ENCODE measurements around the gene PTPRN2.

The PTPRN2 gene

DNA sequence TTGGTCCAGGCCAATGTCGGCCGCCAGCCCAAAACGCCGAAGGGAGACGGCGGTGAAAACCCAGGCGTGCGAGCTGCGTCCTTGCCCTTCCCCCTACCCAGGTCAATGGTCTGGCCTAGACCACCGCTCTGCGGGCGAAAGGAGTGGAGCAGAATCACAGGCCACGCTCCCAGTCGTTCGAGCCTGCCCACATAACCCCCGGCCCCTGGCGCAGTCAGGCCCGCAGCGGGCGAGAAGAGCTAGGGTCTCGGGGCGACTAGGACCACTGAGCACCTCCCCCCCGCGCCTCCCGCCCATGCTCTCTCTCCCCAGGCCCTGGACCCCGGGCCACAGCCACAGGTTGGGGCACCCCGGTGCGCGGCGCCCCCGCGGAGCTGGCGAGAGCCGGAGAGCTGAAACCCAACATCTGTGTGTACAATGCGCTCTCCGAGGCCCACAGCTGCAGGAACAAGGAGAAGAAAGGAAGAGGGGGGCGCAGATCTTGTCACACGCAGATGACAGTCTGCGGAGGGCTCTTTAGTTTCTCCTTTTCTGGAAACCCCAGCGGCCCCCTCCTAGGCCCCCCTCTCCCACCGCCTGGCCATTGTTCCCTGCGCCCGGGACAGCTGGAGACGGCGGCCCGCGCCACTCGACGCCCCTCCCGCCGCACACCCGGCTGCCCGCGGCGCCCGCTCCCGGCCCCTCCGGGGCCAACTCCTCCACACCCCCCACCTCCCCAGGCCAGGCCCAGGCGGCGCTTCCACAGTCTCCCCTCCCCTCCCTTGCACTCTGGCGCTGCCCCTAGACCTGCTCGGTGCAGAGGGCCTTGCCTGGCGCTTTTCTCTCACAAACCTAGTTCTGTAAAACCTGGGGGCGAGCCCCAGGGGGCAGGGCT lies 895.8 kb downstream of the PTPRN2 start:
- peak in 2 of 3 experiments; percentile 90 to 94 for DNase-seq

DNA sequence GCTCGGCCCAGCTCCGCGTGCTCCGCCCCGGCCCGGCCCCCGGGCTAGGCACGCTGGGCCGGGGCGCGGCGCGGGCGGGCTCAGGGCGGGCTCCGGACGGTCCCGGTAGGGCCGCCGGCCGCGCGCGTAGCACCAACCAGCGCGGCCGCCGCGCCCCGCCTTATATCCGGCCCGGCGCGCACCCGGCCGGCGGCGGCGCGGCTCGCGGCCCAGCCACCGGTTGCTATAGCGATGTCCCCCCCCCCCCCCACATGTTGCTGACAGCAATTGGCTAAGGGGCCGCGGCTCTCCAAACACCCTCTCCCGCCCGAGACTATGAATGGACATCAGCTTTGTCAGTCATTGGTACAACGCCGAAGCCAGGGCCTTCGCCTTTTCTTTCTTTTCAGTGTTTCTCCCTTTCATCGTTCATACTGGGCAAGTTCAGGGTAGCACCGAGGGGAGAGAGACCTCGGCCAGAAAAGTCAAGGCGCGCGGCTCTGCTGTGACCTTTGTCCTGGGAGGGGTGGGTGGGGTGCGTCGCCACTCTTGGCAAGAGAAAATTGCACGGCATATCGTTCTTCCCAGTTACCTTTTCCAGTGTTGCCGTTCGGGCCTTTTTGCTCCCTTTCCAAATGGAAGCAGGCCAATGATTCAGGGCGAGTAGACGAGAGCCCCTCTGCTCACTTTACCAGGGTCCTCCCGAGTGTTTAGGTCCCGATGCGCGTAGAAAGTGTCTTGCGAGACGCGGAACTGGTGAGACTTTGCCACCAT lies 896.6 kb downstream of the PTPRN2 start:
- DNase-seq, result peak; percentile 80 to 96 (median 89)

DNA sequence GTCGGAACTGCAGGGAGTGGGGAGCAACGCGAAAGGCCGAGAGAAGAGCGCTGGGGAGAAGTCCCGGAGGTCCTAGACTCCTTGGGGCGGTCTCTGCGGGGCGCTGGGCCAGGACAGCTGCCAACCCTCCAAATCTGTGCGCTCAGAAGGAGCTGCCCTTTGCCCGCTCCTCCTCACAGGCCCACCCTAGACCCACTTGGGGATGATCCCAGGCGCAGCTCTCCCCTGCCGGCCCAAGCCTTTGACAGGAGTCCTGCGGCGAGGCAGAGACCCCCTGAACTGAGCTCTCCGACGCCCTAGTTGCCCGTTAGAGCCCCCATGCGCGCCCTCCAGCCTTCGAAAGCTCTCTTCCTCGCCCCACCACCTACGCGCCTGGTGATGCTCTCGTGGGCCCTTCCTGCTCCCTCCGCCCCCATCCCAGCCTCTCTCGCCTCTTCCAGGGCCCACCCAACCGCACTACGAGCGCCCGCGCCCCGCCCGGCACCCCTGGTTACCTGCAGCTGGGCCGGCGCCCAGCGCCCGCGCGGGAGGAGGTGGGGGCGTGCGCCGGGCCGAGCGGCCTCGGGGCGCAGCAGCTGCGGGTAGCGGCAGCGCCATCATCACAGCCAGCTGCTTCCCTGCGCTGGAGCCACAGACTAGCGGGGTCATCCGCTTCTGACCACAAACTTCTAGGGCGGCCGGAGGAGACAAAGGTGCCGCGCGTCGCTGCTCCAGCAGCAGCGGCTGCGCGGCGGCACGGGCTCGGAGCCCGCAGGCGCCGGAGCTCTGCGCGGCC lies 897.4 kb downstream of the PTPRN2 start:
- peak in 2 of 3 experiments; percentile 83 to 89 for DNase-seq

DNA sequence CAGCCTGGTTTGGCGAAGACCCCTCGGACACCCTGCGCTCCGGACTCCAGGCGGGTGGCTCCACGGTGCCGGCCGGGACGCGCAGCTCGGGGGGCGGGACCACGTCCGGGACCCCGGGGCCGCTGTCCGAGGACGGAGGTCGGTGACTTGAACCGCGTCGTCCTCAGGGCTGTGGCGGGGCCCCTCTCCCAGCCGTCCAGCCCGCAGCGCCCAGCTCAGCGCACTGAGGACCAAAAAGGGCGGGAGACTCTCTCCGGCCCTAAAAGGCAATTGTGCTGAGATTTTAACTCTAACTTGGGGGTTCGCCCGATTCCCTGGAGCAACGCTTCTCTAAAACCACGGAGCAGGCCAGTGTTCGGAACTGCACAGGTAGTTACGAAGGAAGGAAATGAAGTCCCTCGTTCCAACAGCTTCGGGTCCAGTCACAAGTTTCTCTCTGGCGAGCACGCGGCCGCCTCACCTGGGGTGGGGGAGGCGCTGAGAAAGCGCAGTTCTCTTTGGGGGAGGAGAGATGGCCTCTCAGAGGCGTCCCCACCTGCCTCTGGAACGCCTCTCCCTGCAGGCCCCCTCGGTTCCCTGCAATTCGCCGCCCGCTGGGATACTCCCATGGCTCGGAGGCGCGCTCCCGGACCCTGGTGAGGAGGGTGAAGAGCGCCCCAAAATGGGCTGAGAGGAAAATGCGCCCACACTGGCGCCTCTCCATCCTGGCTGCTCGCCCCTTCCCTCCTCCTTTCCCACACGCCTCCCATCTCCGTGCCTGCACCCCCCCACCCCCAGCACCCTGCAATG lies 898.2 kb downstream of the PTPRN2 start:
- no peak for DNase-seq

DNA sequence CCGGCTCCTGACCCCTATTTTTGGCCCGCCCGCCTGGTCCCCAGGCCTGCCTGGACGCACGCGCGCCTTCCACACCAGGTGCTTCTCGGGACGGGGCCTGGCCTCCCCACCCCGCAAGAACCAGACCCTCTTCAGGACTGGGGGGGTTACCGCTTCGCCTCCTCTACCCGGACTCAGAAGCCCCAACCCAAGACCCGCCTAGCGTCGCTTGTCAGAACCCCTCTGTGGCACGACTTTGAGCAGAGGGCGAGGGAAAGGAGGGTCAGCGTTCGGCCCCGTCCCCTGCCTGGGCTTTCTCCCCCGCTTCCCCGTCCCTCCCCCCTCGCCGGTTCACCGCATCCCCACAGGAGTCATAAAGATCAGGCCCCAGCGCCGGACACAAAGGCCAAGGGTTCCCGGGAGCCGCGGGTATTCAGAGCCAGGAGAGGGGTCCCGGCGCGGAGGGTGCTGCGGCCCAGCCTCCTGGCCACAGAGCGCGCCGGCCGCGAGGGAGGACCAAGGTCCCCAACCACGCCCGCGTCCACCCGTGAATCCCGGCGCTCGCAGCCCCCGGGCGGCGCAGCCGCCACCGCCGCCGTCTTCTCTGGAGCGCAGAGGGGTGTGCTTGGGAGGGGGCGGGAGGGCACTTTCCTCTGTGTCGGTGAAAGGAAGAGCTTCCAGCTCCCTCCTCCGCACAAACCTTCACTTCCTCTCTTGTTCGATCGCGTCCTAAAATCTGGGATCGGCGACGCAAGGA lies 898.9 kb downstream of the PTPRN2 start:
- no peak for DNase-seq

DNA sequence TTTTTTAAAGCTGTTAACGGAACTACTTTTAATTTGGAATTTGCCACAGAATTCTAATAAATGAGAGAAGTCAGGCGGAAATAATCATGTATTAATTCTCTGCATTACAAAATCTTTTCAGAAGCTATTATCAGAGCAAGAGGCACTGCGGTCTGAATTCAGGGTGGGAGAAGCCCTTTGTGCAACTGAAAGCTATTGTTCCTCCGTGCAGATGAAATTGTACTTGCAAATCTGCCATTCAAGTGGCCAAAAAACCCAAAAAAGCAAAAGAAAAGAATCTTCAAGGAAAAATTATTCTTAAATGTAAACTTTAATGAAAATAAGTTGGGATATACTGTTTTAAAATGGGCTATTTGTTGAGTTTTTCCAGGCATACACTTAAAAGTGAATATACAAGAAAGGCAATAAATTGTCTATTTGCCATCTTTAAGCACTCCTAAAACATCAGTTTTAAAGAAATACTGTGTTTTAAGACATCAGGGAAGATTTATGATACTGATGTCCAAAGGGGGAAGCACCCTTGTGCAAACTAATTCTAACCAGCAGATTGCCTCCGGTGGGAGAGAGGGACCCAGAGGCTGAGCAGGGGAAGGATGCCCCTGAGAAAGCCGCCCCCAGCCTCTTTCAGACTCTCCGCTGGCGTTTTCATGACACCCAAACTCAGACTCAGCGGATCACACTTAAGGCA lies 899.6 kb downstream of the PTPRN2 start:
- no peak for DNase-seq

DNA sequence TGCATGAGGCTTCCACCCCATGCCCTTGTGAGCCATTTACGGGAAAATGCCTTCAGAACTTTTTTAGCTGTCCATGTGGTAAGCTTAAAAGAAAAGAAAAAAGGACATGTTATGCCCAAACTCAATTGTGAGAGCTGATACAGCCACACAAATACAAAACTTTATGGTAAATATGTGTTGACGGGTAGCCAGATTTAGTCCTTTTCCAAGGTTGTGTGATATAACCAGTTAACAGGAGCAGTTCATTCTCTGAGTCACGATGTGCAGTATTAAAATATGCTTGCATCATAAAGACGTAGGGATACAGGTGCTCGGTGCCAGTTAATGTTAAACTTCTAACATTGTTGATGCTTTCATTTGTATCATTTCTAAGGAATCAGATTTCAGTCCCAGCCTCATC lies 900.5 kb downstream of the PTPRN2 start:
- no peak for DNase-seq

DNA sequence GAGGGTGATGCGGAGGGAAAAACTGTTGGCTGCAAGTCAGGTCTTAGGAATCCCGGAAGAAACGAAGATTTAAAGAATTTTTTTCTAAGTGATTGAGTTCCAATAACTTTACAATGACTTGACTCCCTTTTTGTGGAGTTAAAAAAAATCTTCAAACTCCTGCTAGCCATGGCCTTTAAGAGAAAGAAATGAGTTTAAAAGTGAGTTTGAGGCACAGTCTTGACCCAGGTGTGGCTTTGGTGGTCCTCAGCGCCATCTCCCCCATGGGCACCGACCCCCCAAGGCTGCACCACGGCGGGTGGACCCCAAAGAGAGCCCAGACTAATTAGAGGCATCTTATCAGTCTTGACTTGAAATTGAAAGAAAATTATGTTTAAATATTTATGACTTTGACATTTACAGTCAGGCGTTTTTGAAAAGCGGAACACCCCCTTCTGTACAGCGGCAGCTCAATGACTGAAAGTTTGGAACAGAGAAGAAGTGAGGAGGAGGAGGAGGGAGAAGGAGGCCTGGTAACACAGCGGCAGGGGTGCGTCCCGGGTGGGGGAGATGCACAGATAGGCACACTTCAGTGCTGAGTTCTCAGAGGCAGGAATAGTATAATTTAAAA lies 901.2 kb downstream of the PTPRN2 start:
- DNase-seq, result no peak

DNA sequence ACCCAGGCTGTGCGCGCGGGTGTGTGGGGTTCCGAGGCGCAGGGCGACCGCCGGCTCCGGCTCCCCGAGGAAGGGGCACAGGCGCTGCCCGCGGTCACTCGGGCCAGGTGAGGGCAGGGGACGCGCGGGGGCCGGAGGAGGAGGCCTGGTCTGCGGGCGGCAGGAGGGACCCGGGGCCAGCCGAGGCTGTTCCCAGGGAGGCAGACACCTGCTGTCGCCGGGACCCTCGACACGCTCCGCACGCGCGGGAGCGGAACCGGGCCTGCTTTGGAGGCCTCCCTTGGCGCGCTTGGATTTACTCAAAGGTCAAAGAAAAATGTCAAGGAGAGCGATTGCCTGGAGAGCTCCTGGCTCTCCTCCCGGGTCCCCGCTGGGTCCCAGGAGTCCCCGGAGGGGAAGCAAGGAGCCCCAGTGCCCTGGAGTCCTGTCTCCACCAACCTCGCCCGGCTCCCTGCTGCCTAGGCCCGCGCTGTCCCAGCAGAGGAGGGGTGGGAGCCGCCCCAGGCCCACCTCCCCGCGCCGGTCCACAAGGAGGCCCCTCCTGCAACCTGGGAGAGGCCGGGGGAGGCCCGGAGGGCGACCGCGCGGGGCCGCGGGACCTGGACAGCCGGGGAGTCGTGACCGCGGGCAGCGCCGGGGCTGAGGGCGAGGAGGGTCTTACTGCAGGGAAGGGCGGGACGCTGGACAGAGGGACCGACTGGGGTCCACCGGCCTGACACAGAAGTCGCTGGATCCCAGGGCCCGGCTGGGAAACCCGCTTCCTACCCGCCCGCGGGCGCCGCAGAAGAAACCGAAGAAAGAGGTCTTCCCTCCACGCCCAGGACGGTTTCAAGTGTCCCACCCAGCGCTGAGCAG lies 902.0 kb downstream of the PTPRN2 start:
- DNase-seq, result no peak

DNA sequence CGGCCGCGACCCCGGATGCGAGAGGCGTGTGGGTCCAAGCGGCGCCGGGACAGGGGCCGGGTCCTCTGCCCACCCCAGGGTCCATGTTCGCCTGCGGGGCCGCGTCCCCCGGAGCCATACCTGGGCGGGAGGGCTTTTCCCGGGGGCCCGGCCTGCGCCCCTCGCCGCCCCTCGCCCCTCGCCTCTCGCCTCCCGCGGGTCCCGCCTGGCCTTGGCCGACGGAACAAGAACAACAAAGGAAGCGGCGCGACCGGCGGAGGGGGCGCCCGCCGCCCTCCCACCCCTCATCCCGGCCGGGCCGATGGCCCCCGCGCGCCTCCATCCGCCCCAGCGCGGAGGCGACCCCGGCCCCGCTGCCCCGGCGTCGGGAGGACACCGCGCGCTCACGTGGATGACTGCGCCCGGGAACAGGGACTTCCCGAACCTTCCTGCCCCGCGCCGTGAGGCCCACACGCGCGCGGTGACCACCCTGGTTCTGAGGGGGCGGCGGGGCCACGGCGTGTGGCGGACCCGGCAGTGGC lies 902.7 kb downstream of the PTPRN2 start:
- DNase-seq, result no peak

DNA sequence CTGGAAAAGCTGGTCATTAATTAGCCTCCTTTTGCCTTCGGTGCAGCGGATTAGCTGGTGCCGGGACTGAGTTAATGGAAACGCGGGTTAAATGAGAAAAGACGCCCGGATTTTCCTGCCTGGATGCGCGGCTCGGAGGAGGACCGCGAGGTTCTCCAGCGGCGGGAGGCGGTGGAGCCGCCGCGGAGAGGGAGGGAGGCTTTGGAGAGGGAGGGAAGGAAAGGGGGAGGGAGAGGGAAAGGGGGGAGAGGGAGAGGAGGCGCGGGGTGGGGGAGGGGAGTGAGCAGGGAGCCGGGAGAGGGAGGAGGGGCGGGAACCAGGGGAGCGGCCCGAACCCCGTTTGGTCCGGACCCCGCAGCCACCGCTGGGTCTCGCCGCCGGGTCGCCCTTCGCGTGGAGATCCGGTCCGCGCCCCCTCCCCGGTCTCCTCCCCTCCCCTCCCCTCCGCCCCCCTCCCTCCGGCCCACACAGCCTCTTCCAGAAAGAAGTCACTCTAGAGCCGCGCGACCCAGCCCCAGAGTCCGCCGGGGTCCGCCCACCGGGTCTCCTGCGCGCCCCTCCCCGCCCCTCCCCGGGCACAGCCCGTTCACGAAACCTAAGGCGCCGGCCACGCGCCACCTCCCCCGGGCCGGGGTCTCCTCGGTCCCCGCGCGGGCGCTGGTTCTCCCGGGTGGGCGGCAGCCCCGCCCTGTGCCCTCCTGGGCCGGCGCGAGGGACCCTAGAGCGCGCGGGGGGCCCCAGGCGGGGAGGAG lies 903.3 kb downstream of the PTPRN2 start:
- no peak for DNase-seq

DNA sequence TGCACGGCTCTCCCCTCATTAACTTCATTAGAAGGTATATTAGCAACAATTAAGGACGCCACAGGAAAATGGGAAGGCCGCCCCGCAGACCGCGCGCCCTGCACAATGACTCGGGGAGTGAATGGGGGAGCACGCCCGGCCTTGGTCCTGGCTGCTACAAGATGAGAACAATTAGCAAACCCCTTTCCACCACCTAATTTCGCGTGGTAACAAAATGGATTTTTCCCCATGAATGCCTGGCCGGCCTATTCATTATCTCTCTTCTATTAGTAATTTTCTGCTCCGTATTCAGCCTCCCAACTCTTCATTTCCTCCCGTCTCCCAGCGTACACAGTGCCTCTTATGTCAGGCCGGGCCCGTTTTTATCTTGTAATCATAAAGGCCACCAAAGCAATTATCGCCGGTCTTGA lies 903.9 kb downstream of the PTPRN2 start:
- no peak for DNase-seq

DNA sequence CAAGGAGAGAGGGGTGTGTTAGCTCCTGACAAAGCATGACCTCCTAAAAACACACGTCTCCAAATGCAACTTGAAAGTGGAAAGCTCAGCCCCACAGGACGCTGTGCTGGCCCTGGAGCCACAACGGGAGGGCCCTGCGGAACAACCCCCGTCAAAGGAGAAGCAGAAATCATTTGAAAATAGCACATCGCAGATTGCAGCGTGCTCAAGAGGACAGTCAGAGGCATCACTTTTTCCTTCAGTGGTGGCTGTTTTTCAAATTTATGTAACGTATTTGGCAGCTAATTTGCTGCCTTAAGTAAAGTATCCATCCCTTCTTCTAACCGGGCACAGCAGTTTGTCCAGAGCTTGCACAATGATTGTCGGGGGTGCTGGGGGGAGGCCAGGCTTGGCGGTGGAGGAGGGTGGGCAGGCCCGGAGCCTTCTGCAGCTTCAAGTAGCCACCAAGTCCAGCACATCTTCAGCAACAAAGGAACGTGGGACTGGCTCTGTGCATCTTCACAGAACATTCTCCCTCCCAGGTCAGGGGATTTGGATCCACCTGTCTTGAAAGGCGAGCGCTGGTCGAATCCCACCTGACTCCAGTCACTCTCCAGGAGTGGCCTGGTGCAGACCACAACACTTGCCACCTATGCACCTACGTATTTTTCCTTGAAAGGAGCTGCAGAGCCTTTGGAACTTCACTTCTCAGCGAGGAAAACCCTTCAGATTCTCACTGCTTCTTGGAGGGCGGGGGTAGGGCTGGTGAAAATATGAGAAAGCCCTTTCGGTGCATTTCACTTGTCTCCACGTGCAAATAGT lies 904.5 kb downstream of the PTPRN2 start:
- DNase-seq, result no peak

DNA sequence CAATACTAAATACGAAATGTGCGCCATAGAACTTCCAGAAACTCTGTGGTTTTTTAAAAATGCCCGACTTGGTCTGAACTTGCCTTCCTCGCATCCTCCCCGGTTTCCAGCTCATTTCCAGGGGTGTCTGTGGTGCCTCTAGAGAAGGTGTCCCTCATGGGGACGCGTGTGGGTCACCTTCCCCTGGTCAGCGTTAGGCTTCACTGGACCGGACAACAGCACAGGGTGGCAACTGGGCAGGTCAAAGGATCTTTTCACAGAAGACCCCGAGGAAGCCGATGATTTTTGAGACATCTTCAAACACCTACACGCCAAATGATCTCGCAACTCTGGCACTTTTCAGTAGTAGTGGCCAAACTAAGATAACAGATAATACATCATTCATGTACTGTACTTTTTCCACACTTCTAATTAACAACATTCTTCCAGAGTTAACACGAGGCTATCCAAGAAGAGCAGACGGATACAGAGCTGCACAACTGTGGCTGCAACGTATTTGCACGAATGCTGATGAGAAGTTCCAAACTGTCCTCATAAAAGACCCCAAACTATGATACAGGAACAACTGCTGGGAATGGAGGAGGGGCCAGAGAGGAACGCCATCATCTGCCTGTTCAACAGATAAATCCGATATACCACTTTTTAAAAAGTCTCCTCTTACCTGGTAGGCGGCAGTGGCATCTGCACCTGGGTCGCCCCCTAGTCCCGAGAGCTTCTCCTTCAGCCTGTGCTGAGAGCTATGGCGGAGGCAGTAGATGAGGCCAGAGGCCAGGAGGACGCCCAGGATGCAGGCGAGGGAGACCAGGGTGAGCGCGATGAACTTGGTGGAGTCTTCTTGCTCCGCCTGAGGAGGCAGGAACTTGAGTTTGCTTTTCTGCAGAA lies 905.3 kb downstream of the PTPRN2 start:
- no peak for DNase-seq

DNA sequence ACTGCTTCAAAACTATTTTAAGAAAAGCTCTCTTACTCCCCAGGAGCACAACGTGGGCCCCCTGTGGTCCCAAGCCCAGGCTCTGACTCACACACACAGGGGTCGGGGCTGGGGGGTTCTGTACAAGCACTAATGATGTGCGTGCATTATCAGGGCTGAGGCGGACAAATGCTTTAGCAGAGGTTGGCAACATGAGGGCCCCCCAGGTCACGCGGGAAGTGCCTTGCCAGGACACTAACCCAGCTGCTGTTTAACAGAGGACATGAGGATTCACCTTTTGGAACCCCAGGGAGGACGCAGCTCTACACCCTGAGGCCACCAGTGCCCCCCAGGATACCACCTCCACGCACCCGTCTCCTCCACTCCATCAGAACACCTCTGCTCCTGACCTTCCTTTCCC lies 908.0 kb downstream of the PTPRN2 start:
- DNase-seq, result no peak

DNA sequence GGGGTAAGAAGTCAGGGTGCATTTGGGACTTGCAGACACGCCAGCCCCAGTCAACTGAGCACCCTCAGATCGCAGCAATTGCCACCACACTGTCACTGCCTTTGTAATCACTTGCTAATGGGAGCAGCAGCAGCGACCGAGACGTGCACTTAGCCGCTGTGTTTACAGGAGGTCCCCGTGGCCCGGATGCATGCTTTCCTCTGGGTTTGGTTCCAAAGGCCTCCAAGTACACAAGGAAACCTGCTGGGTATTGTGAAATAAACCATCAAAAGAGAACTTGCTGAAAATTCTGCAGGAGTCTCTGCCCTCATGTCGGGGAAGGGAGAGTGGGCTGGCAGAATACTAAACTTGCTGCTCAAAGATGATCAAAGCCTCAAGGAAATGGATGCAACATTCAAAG lies 909.1 kb downstream of the PTPRN2 start:
- DNase-seq, result no peak
